Uterus (tissue), 4 donors: Measurements from ENCODE around the gene IGSF11. TPM values are rescaled to one million over a fixed set of nuclear protein-coding genes. Genes with fewer than 3 reads are reported as not detected.

ENCODE experiments used
- DNase-seq, 2 donors: peaks; one replicate each; pipeline ENCODE4 v3.0.0-alpha.2; 2019 to 2020
- H3K27ac ChIP-seq, 2 donors: fragments of 200-600 bp; sonication (generic); 1 replicate in 1 of 2; 2 replicates in 1 of 2; pipeline ENCODE4 v1.5.1; 2016 to 2018
- H3K27me3 ChIP-seq, 2 donors: fragments of 200-600 bp; sonication (generic); one replicate each; pipeline ENCODE4 v1.5.1; 2018 to 2019; ENCODE audit warnings: control low read depth in 1 of 2
- H3K36me3 ChIP-seq, 2 donors: fragments of 200-600 bp; sonication (generic); one replicate each; pipeline ENCODE4 v1.5.1; 2019; ENCODE audit warnings: control low read depth in 1 of 2
- H3K4me1 ChIP-seq, 2 donors: fragments of 200-600 bp; sonication (generic); one replicate each; pipeline ENCODE4 v1.5.1; 2018 to 2019; ENCODE audit warnings: control low read depth in 1 of 2
- H3K4me3 ChIP-seq, 2 donors: fragments of 200-600 bp; sonication (generic); 1 replicate in 1 of 2; 2 replicates in 1 of 2; pipeline ENCODE4 v1.5.1; 2018 to 2019; ENCODE audit warnings: mild to moderate bottlenecking in 1 of 2
- H3K9me3 ChIP-seq, 2 donors: fragments of 200-600 bp; sonication (generic); one replicate each; pipeline ENCODE4 v1.5.1; 2019; ENCODE audit warnings: control low read depth in 1 of 2
- POLR2A ChIP-seq, 2 donors: fragments of 450-650 bp; IDR thresholded peaks; one replicate each; pipeline ENCODE4 v1.6.1; 2016; ENCODE audit warnings: antibody characterized with exemption in 2 of 2, mild to moderate bottlenecking in 1 of 2, moderate library complexity in 1 of 2
- intact Hi-C: fragments of 100-400 bp; cut with DNase I; formaldehyde crosslinking; loops from one replicate; pipeline ENCODE4 v1.15.1; 2023; ENCODE audit warnings: low total_unique reads
- total RNA-seq, 4 donors: library from RNA; depleted of rRNA in 3 of 4; stranded (reverse); fragments of >200 nt in 3 of 4; gene quantifications; one replicate each; pipeline versions ENCODE4 v1.1.0 to v1.2.4, GENCODE V29; 2014 to 2023
- TF ChIP-seq, protein P1 (sequence below), 4 experiments: fragments of 200-600 bp in 2 of 4; fragments of 450-650 bp in 2 of 4; sonication (generic) in 2 of 4; IDR thresholded peaks; one replicate each; pipeline ENCODE4 v1.5.1; 2016 to 2019; ENCODE audit warnings: antibody characterized with exemption in 4 of 4, mild to moderate bottlenecking in 2 of 4, moderate library complexity in 1 of 4
- donor health status: DM: yes; HTN: yes; CAD: no.

IGSF11 gene
- total RNA-seq, 4 donors from 2014 or later = 1.2 to 4.4 TPM; not detected in 2

GRCh38 chr3:118909763-118910162, 124.9 kb downstream of the IGSF11 start:
- no peaks in the 10 kb centered on the region for H3K9me3 ChIP-seq
- no peak overlapping the region for H3K27ac ChIP-seq
- intact Hi-C loops = no loop called here
- no peaks in the 10 kb centered on the region for H3K27me3 ChIP-seq
- no peaks in the 10 kb centered on the region for H3K36me3 ChIP-seq
- H3K4me1 ChIP-seq = no peaks in the 10 kb centered on the region
- TF ChIP-seq, protein P1, sequence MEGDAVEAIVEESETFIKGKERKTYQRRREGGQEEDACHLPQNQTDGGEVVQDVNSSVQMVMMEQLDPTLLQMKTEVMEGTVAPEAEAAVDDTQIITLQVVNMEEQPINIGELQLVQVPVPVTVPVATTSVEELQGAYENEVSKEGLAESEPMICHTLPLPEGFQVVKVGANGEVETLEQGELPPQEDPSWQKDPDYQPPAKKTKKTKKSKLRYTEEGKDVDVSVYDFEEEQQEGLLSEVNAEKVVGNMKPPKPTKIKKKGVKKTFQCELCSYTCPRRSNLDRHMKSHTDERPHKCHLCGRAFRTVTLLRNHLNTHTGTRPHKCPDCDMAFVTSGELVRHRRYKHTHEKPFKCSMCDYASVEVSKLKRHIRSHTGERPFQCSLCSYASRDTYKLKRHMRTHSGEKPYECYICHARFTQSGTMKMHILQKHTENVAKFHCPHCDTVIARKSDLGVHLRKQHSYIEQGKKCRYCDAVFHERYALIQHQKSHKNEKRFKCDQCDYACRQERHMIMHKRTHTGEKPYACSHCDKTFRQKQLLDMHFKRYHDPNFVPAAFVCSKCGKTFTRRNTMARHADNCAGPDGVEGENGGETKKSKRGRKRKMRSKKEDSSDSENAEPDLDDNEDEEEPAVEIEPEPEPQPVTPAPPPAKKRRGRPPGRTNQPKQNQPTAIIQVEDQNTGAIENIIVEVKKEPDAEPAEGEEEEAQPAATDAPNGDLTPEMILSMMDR (IDR thresholded peaks at IDR 0.05) = no peak
- no peak overlapping the region for H3K4me3 ChIP-seq
- DNase-seq = no peak

DNA sequence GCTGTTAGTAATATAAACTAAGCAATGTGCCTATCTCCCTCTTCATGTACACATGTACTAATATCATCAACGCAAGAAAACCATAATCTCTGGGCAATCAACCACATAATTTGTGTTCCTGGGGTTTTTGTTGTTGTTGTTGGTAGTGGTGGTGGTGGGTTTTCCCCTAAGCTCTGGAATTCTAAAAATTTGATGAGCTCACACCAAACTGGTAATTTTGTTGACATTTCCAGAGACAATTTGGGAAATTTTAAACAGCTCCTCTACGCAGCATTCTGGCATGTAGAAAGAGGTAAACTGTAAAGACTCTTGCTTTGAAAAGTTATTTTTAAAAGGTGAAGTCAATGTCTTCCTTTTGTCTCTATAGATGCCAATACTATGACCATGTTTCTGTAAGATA, 126.7 kb downstream of the IGSF11 start:
- Histone ChIP-seq H3K36me3 (no peaks in the 10 kb centered on the region), H3K4me3 (no peak overlapping the region), H3K27me3 (no peaks in the 10 kb centered on the region), H3K27ac (no peak overlapping the region), H3K4me1 (no peaks in the 10 kb centered on the region), H3K9me3 (no peaks in the 10 kb centered on the region)
- TF ChIP-seq, protein P1 (IDR thresholded peaks at IDR 0.05) = no peak
- TF ChIP-seq POLR2A (IDR thresholded peaks at IDR 0.05) = no peak
- no peak for DNase-seq
- intact Hi-C loops = no loop called here

DNA sequence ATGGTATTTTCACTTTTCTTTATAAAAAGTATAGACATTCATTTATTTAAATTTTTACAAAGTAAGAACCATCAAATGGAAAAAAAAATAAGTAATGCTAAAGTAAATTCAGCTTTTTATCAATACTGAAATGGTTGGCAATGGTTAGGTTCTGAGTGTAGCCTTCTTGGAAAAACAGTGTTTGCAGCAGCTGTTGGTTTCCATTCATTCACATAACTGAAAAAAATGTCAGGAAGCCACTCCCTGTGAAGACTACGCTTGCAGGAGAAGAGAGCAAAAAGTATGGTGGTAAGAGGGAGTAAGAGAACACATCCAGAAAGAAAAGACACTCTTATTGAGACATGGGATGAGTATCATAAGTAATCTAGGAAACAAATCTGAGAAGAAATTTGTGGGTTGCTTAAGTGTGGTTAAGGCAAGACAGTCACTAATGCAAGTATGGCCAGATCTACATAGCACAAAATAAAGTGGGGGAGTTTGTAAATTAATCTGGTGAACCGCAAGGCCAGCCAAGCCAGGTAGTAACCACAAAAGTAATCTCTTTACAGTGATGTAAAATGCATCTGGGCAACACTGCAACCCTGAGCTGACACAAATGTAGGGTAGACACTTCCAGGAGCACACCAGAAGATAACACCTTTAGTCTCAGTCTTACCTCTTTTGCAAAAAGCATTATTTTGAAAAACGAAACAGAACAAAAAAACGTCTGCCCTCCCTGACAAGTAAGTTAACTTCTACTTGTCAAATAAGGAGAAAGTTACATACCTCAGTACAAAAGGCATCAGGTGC, 133.7 kb downstream of the IGSF11 start:
- no peaks in the 10 kb centered on the region for H3K36me3 ChIP-seq
- no peaks in the 10 kb centered on the region for H3K9me3 ChIP-seq
- H3K27ac ChIP-seq = no peak overlapping the region
- intact Hi-C loops = no loop called here
- H3K27me3 ChIP-seq = peaks cover 0 to 4% of the 10 kb centered on the region in 2 donors
- TF ChIP-seq, protein P1 (IDR thresholded peaks at IDR 0.05) = no peak
- no peak for TF ChIP-seq POLR2A (IDR thresholded peaks at IDR 0.05)
- no peak overlapping the region for H3K4me3 ChIP-seq
- no peaks in the 10 kb centered on the region for H3K4me1 ChIP-seq
- DNase-seq = no peak

DNA sequence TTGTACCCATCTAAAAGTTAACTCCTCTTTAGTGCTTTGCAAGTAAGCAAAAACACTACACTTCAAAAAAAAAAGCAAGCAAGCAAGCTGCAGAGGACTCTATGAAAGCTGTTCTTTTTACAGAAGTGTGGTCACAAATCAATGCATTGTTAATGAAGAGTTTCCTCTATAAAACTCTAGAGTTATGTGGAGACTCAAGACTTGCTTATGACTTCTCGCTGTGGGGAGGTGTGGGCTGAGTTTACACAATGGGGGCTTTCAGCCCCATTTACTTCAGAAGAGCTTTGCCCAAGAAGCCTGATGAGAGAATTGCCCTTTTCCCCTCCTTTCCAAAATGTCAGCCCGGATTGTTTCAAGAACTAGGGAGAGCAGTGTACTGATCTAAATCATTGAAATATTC, 144.4 kb downstream of the IGSF11 start:
- H3K4me1 ChIP-seq = no peaks in the 10 kb centered on the region
- H3K27me3 ChIP-seq = no peaks in the 10 kb centered on the region
- DNase-seq = no peak
- no peak overlapping the region for H3K4me3 ChIP-seq
- intact Hi-C loops = no loop called here
- no peaks in the 10 kb centered on the region for H3K9me3 ChIP-seq
- no peaks in the 10 kb centered on the region for H3K36me3 ChIP-seq
- TF ChIP-seq POLR2A (IDR thresholded peaks at IDR 0.05) = no peak
- TF ChIP-seq, protein P1 (IDR thresholded peaks at IDR 0.05) = no peak
- H3K27ac ChIP-seq = no peak overlapping the region

DNA sequence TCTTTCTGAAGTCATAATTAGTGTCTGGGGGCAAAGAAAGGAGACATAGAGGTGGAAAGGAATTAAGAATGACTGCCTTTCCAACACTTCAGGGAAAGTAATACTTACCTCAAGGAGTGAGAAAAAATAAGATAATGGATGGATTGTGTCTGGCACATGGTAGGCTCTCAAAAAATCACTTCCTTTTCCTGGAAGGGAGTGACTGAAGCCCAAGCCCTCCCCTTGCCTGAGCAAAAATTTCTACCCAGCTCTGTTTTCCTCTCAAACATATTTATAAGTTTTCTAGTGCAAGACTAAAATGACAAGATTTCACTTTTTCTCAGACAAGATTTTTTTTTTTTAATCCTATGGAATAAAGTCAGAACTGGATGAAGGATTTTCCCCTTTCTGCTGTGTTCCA, 145.0 kb downstream of the IGSF11 start:
- TF ChIP-seq, protein P1 (IDR thresholded peaks at IDR 0.05) = no peak
- TF ChIP-seq POLR2A (IDR thresholded peaks at IDR 0.05) = no peak
- Histone ChIP-seq H3K27me3 (no peaks in the 10 kb centered on the region), H3K36me3 (no peaks in the 10 kb centered on the region), H3K4me3 (no peak overlapping the region), H3K9me3 (no peaks in the 10 kb centered on the region), H3K27ac (no peak overlapping the region), H3K4me1 (no peaks in the 10 kb centered on the region)
- DNase-seq = no peak
- intact Hi-C loops = no loop called here
